Body of pancreas (tissue), 4 donors: ENCODE results near the gene SLC4A4.

Experiments
- CTCF ChIP-seq, 7 experiments: fragments of 450-650 bp in 4 of 7; fragments of 200-600 bp in 3 of 7; sonication (generic) in 3 of 7; IDR thresholded peaks; one replicate each; pipeline ENCODE4 v1.5.1; 2016 to 2019; ENCODE audit warnings: antibody characterized with exemption in 7 of 7
- POLR2A ChIP-seq, 3 donors: fragments of 450-650 bp; IDR thresholded peaks; one replicate each; pipeline ENCODE4 v1.6.1; 2016; ENCODE audit warnings: antibody characterized with exemption in 3 of 3, mild to moderate bottlenecking in 2 of 3

- TF ChIP-seq CTCF (IDR thresholded peaks at IDR 0.05) (no peak), POLR2A (IDR thresholded peaks at IDR 0.05) (no peak)
Measured at GRCh38 chr4:71586087-71586763, 247.4 kb downstream of the SLC4A4 start.
